ENCODE results near the gene FRMD1.

FRMD1 gene

GRCh38 chr6:168110437-168110836 lies 31.4 kb upstream of the FRMD1 start:
- FAIRE-seq: no peak

DNA sequence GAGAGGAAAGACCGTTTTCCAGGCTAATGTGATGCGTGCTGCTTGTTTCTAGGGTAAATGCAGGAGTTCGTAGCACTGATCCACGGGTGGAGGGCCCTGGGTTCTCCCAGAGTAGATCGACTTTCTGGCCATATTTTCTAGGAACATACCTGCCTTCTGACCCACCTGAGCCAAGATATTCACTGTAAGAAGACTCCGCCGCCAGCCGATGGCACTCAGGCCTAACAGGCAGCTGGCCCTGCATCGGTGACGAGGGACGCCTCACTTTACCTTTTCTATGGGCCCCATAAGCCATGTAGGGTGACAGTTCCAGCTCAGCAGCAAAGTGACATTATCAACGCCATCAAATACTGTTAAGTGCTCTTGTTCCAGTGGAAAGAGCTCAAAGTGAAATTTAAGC lies 30.2 kb upstream of the FRMD1 start:
- FAIRE-seq: no peak

DNA sequence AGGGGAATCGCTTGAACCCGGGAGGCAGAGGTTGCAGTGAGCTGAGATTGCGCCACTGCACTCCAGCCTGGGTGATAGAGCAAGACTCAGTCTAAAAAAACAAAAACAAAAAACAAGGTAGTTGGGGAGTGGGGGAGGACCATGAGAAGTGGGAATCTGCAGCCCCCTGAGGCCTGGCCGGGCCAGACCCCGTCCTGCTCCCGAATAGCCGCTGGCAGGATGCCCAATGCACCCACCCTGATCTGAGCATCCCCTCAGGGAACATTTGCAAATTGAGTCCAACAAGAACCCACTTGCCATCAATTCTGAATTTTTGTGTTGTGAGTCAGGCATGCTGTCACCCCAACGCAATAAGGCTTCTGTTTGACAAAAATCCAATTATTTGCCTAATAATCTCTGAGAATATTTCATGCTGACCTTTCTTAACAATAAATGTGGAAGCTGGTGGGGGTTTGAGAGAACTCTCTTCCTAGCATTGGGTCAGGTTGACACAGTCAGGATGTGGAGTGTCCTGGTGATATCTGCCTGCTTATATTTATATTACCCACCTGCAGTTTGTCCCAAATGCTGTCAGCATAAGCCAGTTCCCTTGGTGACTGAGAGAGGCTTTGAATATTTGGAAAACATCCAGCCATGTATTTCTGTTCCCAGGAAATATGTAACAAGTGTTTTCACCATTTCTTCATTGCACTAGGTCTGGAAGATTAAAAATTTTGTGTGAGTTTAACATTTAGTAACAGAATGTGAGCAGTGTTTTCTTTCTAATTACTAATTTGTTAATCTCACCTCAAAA lies 28.4 kb upstream of the FRMD1 start:
- no peak for FAIRE-seq

DNA sequence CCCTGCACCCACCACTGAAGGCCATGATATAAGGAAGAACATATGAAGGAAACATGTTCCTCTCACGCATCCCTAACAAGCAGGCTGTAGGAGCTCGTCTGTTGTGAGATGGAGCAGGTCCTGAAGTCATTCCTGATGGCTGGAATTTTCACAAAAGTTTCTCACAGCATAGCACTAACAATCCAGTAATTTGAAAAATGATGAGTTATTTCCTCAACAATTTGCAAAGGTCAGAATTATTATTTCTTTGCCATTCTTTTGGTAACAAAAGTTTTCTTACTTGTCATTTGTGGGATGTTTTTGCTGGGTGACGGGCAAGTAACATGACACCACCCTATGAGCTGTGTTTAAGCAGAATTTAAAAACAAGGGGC lies 27.6 kb upstream of the FRMD1 start:
- FAIRE-seq: no peak

DNA sequence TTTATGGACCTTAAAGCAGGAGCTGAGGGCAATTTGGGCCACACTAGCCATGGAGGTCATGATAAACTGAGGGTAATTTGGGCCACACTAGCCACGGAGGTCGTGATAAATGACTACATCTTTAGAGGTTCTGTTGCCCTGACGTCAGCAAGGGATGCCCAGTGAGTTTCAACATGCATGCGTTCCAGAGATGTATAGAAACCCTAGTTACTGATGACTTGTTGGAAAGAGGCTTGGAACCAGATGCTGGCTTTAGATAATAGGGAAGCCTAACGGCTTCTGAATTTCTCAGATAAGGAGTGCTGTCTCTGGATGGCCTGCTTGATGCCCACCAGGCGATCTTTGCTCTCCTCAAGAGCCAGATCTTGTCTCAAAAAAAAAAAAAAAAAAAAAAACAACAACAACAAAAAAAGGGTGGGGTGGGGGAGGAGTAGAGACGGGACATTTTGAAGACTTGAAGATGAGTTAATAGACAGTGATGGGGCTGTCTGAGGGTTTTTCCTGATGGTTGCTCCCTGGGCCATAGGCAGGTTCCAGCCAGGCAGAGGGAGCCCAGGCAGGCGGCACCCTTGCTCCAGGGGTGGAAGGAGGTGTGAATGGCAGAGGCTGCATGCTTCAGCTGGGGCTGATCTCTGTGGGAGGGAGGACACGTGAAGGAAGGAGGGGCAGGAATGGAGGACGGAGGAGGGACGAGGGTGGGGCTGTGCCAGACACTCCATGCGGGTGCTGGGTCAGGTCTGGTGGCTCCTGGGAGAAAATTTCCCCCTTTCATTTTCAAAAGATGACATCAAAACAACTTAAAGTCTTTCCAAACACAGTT lies 27.0 kb upstream of the FRMD1 start:
- FAIRE-seq: no peak

DNA sequence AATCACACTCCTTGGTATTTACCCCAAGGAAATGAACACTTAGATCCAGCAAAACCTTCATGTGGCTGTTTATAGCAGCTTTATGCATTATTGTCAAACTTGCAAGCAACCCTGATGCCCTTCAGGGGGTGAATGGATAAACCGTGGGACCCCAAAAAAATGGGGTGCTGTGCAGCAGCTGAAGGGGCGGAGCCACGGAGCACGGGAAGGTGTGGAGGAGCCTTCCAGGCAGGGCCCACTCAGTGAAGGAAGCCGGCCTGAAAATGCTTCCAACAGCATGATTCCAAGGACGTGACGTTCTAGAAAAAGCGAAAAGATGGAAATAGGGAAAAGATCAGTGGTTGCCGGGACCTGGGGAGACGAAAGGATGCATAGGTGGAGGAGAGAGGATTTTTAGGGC lies 25.6 kb upstream of the FRMD1 start:
- no peak for FAIRE-seq

DNA sequence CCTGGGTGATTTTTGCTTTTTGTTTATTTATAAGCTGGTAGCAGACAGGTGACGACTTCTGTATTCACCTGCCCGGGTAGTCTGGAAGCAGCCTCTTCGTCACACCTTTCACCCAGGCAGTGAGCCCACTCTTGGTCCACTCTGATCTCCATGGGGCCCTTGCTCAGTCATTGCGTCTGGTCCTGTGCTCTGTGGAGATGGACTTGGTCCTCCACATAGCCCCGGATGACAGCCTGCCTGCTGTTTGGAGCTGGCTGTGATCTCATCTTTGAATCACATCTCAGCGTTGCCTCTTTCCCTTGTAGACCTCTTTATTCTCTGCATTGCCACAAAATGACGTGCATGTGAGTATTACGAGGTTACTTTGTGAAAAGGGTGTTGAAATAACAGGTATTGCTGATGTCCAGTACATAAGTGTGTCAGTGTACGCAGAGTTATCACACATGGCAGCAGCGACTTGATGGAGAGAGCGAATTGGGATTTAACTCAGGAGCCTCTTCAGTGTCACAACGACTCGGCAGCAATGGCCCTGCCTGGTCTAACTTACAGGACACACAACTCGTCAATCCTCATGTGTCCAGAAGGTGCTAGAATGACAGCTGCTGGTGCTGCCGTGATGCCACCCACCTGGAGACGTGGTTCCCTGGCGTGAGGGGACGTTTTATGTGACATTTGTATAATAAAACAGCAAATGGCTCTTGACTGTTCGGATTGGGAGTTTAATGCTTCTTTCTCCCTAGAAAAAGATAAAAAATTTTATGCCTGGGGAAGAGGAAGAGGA lies 24.2 kb upstream of the FRMD1 start:
- no peak for FAIRE-seq

DNA sequence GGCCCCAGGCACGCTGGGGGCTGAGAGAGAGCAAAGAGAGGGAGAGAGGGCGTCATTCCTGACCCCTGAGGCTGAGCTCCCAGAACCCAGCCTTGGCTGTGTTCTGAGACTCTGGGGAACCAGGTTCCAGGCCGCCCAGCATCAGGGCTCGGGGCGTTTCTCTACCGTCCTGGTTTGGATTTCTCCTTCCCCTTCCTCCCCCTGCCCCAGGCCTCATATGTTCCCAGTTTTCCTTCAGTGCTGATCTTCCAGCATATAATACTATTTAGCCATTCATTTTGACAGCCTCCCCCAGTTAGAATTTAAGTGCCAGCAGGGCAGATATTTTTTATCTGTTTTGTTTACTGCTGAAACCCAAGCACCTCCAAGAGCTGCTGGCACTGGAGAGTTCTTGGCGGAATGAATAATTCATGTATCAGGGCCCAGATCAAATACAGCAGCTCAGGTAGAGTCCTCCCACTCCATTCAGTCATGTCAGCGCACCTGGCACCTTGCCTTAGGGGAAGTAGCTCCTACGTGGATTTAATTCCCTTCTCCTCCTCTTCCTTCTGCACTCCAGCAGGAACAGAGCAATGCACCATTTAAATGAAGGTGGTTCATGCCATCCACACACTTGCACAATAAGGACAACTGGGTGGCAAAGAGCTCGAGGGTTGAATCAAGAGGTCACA lies 23.4 kb upstream of the FRMD1 start:
- no peak for FAIRE-seq

GRCh38 chr6:168101590-168102314 lies 22.7 kb upstream of the FRMD1 start:
- FAIRE-seq: no peak

DNA sequence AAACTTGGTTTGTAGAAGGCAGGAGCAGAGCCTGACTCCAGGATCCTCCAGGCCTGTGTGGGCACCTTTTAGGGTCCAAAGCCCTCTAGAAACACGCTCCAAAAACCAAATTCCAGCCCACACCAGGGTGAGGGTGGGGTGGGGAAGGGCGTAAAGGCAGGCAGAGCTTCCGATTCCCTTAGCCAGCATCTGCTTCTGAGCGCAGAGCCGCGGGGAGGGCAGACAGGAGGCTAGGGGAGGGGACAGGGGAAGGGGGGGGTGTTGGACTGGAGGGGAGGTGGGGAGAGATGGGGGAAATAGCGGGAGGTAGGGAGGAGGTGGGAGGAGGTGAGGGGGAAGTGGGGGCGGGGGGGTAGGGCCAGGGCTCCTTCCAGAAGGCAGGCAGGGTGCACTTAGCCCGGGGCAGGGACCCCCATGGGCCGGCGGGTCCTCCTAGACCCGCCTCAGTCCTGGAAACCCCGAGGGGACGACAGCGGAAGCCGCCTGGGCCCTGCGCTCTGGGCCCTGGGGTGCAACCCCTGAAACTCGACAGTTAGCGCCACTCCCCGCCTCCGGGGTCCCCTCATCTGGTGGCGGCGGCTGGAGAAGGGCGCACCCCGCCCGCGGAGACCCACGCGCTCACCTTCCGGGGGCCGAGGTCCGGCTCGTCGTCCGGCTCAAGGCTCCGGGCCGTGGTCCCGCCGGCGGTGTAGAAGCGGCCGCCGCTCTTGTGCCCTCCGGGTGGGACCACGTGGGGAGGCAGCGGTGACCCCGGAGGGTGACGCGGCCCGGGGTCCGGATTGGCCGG lies 22.0 kb upstream of the FRMD1 start:
- FAIRE-seq: no peak

- no peak for FAIRE-seq
Measured at GRCh38 chr6:168100011-168100802, 21.2 kb upstream of the FRMD1 start.

DNA sequence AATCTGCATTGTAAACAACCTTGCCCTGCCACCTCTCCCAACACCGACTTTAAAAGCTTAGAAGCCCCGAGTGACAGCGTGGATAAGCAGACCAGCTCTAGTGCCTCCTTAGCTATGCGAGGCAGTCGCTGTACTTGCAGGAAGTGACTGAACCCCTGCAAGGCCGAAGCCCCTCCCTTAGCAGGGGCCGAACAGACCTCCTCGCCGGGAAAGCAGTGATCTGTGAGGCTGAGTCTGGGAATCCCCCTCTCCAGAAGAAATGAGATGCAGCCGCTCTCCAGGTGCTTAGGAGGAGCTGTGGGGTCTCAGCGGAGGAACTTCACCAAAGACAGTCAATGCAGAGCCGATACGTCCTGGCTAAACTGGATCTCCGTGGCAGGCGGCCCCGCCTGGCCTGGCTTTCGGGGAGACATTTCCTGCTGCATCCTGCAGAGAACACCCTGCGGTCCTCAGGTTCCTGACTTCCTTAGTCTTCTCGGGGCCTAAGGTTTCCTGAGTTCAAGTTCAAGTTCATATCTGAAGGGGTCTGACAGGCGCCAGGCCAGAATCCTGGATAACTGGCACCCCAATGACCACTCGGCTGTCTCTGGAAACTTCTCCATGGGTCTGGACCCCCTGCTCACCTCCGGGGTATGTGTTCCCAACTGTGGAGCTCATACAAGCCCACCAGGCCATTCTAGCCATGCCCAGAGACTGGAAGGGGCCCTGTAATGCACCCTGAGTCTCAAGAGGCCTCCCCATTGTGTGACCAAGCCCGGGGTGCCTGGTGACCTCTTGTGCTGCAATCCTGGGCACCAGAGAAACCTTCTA lies 20.4 kb upstream of the FRMD1 start:
- FAIRE-seq: no peak

DNA sequence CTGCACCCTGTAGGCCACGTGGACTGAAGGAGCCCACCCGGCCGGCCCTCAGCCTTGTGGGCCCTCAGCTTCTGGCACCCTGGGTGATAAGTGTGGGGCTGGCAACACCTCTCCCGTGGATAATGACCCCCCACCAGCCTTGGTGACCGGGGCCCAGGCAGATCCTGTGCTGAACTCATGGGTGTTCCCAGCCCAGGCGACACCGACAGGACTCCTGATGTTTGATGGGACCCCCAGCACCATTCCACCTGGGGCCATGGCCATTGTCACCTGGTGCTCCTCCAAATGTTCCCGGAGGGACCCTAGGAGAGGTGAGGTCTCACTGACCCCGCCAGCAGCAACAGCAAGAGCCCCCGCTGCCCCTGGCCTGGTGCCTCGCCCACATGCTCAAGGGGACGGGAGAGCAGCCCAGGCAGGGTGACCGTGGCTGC lies 19.4 kb upstream of the FRMD1 start:
- no peak for FAIRE-seq

DNA sequence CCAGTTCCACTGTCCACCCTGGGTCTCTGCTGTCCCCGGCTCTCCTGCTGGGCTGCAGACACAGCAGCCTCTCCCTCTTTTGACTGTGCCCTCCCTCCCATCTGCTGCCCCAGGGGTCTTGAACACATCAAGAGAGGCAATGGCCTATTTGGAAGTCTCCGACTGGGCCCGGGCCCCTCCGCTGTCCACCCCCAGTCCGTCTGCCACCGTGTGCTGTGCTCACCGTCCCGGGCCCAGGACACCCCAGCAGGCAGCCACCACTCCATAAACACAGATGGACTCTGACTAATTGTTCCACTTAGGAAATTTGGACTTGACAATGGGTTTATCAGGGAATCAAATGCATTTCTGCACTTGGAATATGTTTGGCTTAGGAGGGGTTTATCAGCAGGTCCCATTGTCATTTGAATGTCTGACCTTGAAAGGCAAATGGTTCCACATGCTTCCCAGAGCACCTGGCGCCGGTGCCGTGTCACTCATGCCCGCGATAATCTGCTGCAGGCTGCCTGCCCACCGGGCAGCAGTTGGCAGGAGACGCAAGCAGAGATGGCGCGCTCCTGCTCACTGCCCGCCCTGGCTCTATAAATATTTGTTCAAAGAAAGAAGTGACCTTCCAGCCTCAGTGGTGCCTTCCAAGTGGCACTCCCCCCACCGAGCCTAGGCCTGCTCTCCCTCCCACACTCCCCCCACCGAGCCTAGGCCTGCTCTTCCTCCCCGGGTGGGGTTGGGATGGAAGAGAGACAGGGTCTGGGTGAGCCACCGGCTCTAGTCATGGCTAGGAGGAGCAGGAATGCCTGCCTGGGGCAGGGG lies 18.8 kb upstream of the FRMD1 start:
- no peak for FAIRE-seq

DNA sequence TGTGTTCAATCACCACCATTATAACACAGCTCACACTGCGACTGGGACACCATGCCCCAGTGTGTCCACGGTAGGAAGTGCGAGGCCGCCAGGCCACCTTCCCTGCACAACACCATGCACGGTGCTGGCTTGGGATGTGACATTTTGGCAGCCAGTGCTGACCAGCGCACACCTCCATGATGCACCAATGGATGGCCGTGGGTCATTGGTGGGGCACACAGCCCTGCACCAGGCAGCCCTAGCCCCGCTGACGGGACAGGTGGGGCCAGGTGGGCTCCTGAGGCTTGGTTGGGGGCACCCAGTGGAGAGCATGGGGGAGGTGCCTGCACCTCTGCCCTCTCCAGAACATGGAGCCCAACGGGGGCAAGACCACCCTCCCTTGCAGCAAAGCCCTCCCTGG lies 18.2 kb upstream of the FRMD1 start:
- no peak for FAIRE-seq

GRCh38 chr6:168096271-168096764 lies 17.3 kb upstream of the FRMD1 start:
- FAIRE-seq: no peak

DNA sequence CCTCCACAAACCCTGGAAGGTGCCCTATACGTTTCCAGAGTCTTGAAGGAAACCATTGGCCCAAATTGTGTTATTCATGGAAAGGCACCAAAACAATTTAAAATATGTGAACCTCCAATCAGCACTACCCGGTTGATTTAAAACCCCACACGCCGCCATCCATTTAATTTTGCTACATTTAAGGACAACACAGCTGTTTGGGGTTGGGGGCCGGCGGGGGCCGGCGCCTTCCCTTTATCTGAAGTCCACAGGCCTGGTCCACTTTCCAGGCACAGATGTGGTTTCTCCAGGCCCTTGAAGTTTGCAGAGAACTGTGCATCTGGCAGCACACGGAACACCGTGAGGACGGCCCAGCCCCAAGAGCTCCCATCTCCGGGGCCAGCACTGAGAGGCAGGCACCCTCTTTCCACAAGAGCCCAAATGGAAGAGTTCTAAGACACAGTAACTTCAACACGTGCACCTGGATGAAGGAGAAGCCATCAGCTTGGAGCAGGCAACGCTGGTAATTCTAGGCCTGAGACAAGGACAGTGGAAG lies 16.8 kb upstream of the FRMD1 start:
- no peak for FAIRE-seq

DNA sequence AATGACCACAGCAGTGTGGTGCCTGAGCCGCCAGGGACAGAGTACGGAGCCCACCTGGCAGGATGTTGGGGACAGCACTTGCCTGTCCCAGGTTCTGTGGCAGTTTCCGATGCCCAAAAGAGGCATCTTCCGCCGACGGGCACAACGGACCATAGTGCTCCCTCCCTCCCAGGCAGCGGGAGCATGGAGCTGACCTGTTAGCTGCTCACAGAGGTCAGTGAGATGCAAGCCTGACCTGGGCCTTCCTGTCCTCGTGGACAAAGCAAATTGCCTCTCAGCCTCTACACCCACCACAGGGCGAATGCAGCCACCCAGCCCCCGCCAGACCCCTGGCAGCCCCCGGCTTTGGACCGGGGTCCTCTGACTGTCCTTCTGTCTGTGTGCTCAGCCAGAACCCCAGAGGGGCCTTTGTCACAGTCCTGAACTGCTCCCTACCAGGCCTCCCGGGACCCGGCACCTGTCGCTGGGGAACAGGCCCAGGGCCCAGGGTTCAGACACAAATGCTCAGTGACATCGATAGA lies 16.2 kb upstream of the FRMD1 start:
- no peak for FAIRE-seq

Data from TTC549 (cell line).